B cell (primary cell): Measurements from ENCODE around the gene DHRS12. TPM values are rescaled to one million over a fixed set of nuclear protein-coding genes. Genes with fewer than 3 reads are reported as not detected.

Experiments
- ATAC-seq: fragments of 200-7000 bp; cut with Tn5 transposase; one replicate; pipeline ENCODE4 v1.10.0; 2021; ENCODE audit warnings: low read depth, mild to moderate bottlenecking, moderate number of reproducible peaks, moderate library complexity
- CTCF ChIA-PET: fragments of 350-600 bp; sonication (Branson Sonifier 250); formaldehyde crosslinking; loops from one replicate; lab custom pipeline; 2021; ENCODE audit warnings: antibody characterized with exemption, inconsistent platforms; lab: Charles Lee
- POLR2A ChIA-PET: fragments of 350-600 bp; sonication (Branson Sonifier 250); formaldehyde crosslinking; loops from one replicate; lab custom pipeline; 2021; ENCODE audit warnings: antibody characterized with exemption; lab: Charles Lee
- DNase-seq: peaks from one replicate; pipeline ENCODE4 v3.0.0; 2013
- H2AFZ ChIP-seq: 2 replicates; pipeline ENCODE4 v1.6.1; 2012; ENCODE audit warnings: mild to moderate bottlenecking, low read depth, low read length; ENCODE audit not compliant: insufficient read depth, poor library complexity, severe bottlenecking
- H3K27ac ChIP-seq, 2 donors: 1 replicate in 1 of 2; 2 replicates in 1 of 2; pipeline ENCODE4 v1.5.1; 2012 to 2013; ENCODE audit warnings: low read length in 2 of 2, mild to moderate bottlenecking in 2 of 2, moderate library complexity in 1 of 2
- H3K27me3 ChIP-seq, 4 experiments: fragments of 200-600 bp in 1 of 4; sonication (generic) in 1 of 4; replicated peaks in 1 of 4; 1 replicate in 2 of 4; 2 replicates in 2 of 4; pipeline versions ENCODE4 v1.6.1 to v1.7.0; 2013 to 2016; ENCODE audit warnings: low read length in 3 of 4, mild to moderate bottlenecking in 2 of 4, mixed read lengths in 1 of 4, moderate library complexity in 1 of 4; ENCODE audit not compliant: insufficient read depth in 4 of 4, control insufficient read depth in 3 of 4; ENCODE audit errors: control extremely low read depth in 1 of 4
- H3K36me3 ChIP-seq, 2 experiments: replicated peaks in 1 of 2; 1 replicate in 1 of 2; 2 replicates in 1 of 2; pipeline versions ENCODE4 v1.6.1 to v1.7.1; 2013; ENCODE audit warnings: low read length in 1 of 2; ENCODE audit not compliant: insufficient read depth in 2 of 2, control insufficient read depth in 1 of 2; ENCODE audit errors: control extremely low read depth in 1 of 2, extremely low read depth in 1 of 2
- H3K4me1 ChIP-seq, 2 donors: fragments of 200-600 bp in 1 of 2; sonication (generic) in 1 of 2; 1 replicate in 1 of 2; 2 replicates in 1 of 2; pipeline versions ENCODE4 v1.5.1 to v1.6.1; 2013 to 2017; ENCODE audit warnings: low read length in 2 of 2; ENCODE audit not compliant: control insufficient read depth in 2 of 2, insufficient read depth in 2 of 2
- H3K4me2 ChIP-seq: replicated peaks from 2 replicates; pipeline ENCODE3; 2012; ENCODE audit warnings: mild to moderate bottlenecking, low read depth, low read length; ENCODE audit not compliant: poor library complexity, severe bottlenecking
- H3K4me3 ChIP-seq, 5 experiments: fragments of 200-600 bp in 1 of 5; sonication (generic) in 1 of 5; 1 replicate in 3 of 5; 2 replicates in 2 of 5; pipeline versions ENCODE4 v1.5.1 to v1.7.0; 2011 to 2016; ENCODE audit warnings: low read length in 4 of 5, mild to moderate bottlenecking in 4 of 5, low read depth in 2 of 5, control low read depth in 1 of 5, moderate library complexity in 1 of 5; ENCODE audit not compliant: insufficient read depth in 1 of 5; ENCODE audit errors: control extremely low read depth in 1 of 5, extremely low read depth in 1 of 5
- H3K79me2 ChIP-seq: fragments of 200-600 bp; sonication (generic); one replicate; pipeline ENCODE4 v1.6.0; 2016; ENCODE audit warnings: low read length; ENCODE audit not compliant: control insufficient read depth, insufficient read depth
- H3K9ac ChIP-seq: fragments of 200-600 bp; sonication (generic); 2 replicates; pipeline ENCODE4 v1.6.1; 2017; ENCODE audit warnings: mild to moderate bottlenecking, low read length, moderate library complexity
- H3K9me3 ChIP-seq, 3 donors: one replicate each; pipeline versions ENCODE4 v1.6.1 to v1.7.1; 2013; ENCODE audit warnings: low read length in 2 of 3; ENCODE audit not compliant: control insufficient read depth in 2 of 3, insufficient read depth in 1 of 3; ENCODE audit errors: control extremely low read depth in 1 of 3
- H4K20me1 ChIP-seq: 2 replicates; pipeline ENCODE4 v1.6.0; 2012; ENCODE audit warnings: mild to moderate bottlenecking, low read length; ENCODE audit not compliant: insufficient read depth, control insufficient read depth, poor library complexity, severe bottlenecking
- H3K27ac Mint-ChIP-seq: one replicate; pipeline ENCODE4 v1.8.0; 2021; ENCODE audit warnings: mixed read lengths
- H3K27me3 Mint-ChIP-seq: one replicate; pipeline ENCODE4 v1.8.0; 2021; ENCODE audit warnings: mixed read lengths
- H3K4me1 Mint-ChIP-seq: one replicate; pipeline ENCODE4 v1.8.0; 2021; ENCODE audit warnings: mixed read lengths
- H3K4me3 Mint-ChIP-seq: one replicate; pipeline ENCODE4 v1.8.0; 2021; ENCODE audit warnings: mixed read lengths
- H3K9me3 Mint-ChIP-seq: one replicate; pipeline ENCODE4 v1.8.0; 2022; ENCODE audit warnings: mixed read lengths; ENCODE audit not compliant: insufficient read depth
- EZH2 ChIP-seq: IDR thresholded peaks from 2 replicates; pipeline ENCODE4 v1.6.1; 2012; ENCODE audit warnings: borderline replicate concordance, low read depth, mild to moderate bottlenecking, moderate library complexity, low read length; ENCODE audit not compliant: insufficient read depth, poor library complexity, severe bottlenecking
- WGBS: methylation state at CpG from one replicate; pipeline ENCODE4 v1.1.5; 2013; ENCODE audit warnings: missing lambda C conversion rate; ENCODE audit not compliant: insufficient coverage; 5-methylcytosine and 5-hydroxymethylcytosine counted together
- intact Hi-C: fragments of 100-400 bp; cut with micrococcal nuclease; formaldehyde crosslinking; loops from one replicate; pipeline ENCODE4 v1.10.0; 2022
- polyA plus RNA-seq: library from polyadenylated mRNA; depleted of rRNA; stranded (reverse); fragments of >200 nt; gene quantifications from 2 replicates; pipeline ENCODE4 v1.2.3, GENCODE V29; 2012
- total RNA-seq, 2 donors: library from RNA; stranded (reverse); fragments of 120-200 nt in 1 of 2; gene quantifications; 1 replicate in 1 of 2; 2 replicates in 1 of 2; pipeline versions ENCODE4 v1.2.3 to v1.2.4, GENCODE V29; 2013 to 2022
- TF ChIP-seq, protein P1 (sequence below): fragments of 200-600 bp; IDR thresholded peaks from one replicate; pipeline ENCODE4 v1.8.0; 2022; ENCODE audit warnings: antibody characterized with exemption, mild to moderate bottlenecking

DHRS12 gene
- total and polyA plus RNA-seq, 2 donors (not counting 1 experiment from before 2014, with no cell fraction given) = 12.0 to 23.2 TPM

GRCh38 chr13:51778392-51778791, 25.6 kb downstream of the DHRS12 start:
- POLR2A ChIA-PET = no interaction called here
- Mint-ChIP-seq H3K9me3 (no peaks in the 10 kb centered on the region), H3K27me3 (no peaks in the 10 kb centered on the region), H3K4me1 (peaks cover 11% of the 10 kb centered on the region), H3K27ac (no peak overlapping the region), H3K4me3 (no peak overlapping the region)
- Histone ChIP-seq H3K4me3 (no peak overlapping the region), H3K9me3 (peaks cover 0 to 3% (median 0%) of the 10 kb centered on the region in 3 donors), H3K4me2 (no peak overlapping the region), H3K27me3 (no peaks in the 10 kb centered on the region), H3K27ac (no peak overlapping the region), H2AFZ (no peak overlapping the region), H3K9ac (no peak overlapping the region), H3K79me2 (no peaks in the 10 kb centered on the region), H3K4me1 (peaks cover 0 to 10% of the 10 kb centered on the region in 2 donors), H4K20me1 (no peaks in the 10 kb centered on the region), H3K36me3 (no peaks in the 10 kb centered on the region)
- DNase-seq = no peak
- TF ChIP-seq, protein P1, sequence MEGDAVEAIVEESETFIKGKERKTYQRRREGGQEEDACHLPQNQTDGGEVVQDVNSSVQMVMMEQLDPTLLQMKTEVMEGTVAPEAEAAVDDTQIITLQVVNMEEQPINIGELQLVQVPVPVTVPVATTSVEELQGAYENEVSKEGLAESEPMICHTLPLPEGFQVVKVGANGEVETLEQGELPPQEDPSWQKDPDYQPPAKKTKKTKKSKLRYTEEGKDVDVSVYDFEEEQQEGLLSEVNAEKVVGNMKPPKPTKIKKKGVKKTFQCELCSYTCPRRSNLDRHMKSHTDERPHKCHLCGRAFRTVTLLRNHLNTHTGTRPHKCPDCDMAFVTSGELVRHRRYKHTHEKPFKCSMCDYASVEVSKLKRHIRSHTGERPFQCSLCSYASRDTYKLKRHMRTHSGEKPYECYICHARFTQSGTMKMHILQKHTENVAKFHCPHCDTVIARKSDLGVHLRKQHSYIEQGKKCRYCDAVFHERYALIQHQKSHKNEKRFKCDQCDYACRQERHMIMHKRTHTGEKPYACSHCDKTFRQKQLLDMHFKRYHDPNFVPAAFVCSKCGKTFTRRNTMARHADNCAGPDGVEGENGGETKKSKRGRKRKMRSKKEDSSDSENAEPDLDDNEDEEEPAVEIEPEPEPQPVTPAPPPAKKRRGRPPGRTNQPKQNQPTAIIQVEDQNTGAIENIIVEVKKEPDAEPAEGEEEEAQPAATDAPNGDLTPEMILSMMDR = no peak
- no peak for TF ChIP-seq EZH2
- ATAC-seq = no peak
- WGBS = 35% methylated on average over 10 of the region's 11 CpGs
- intact Hi-C loops = no loop called here
- CTCF ChIA-PET = interaction anchor here (0.9 kb wide), 1 partner anchor 9 kb away, joined by 3 read pairs; no protein-coding TSS in a partner anchor

GRCh38 chr13:51777921-51778320, 26.0 kb downstream of the DHRS12 start:
- Histone ChIP-seq H3K27ac (no peak overlapping the region), H3K4me1 (peaks cover 0 to 10% of the 10 kb centered on the region in 2 donors), H4K20me1 (no peaks in the 10 kb centered on the region), H3K9ac (no peak overlapping the region), H3K4me2 (no peak overlapping the region), H3K9me3 (peaks cover 0 to 3% (median 0%) of the 10 kb centered on the region in 3 donors), H3K79me2 (no peaks in the 10 kb centered on the region), H3K4me3 (no peak overlapping the region), H3K36me3 (no peaks in the 10 kb centered on the region), H2AFZ (no peak overlapping the region), H3K27me3 (no peaks in the 10 kb centered on the region)
- POLR2A ChIA-PET = no interaction called here
- no peak for ATAC-seq
- no peak overlapping the region for H3K27ac Mint-ChIP-seq
- CTCF ChIA-PET = interaction anchor here (0.9 kb wide), 1 partner anchor 9 kb away, joined by 3 read pairs; no protein-coding TSS in a partner anchor
- H3K27me3 Mint-ChIP-seq = no peaks in the 10 kb centered on the region
- H3K9me3 Mint-ChIP-seq = no peaks in the 10 kb centered on the region
- intact Hi-C loops = no loop called here
- DNase-seq = no peak
- 73% methylated on average over 9 of the region's 9 CpGs for WGBS
- peaks cover 11% of the 10 kb centered on the region for H3K4me1 Mint-ChIP-seq
- no peak overlapping the region for H3K4me3 Mint-ChIP-seq
- TF ChIP-seq EZH2 = no peak
- TF ChIP-seq, protein P1 = no peak
